GM18517 (cell line): ENCODE results near the gene SCFD2.
"Not testable (repeated sequence)": the region's sequence is repeated elsewhere in the genome, so short reads cannot be mapped to it uniquely, and the experiment has no call there.

Source experiments
- ATAC-seq: cut with Tn5 transposase; IDR thresholded peaks from one replicate; pipeline ENCODE4 v1.9.1; 2021; ENCODE audit warnings: mild to moderate bottlenecking, moderate library complexity; ENCODE audit not compliant: unreplicated experiment

SCFD2 gene

GRCh38 chr4:53194727-53195126, 171.1 kb downstream of the SCFD2 start:
- ATAC-seq: no peak

- ATAC-seq: no peak
Measured at GRCh38 chr4:53193111-53193510, 172.8 kb downstream of the SCFD2 start.

- ATAC-seq: no peak
Measured at GRCh38 chr4:53192496-53192895, 173.4 kb downstream of the SCFD2 start.

GRCh38 chr4:53191997-53192396, 173.9 kb downstream of the SCFD2 start:
- ATAC-seq: no peak

GRCh38 chr4:53189011-53189410, 176.8 kb downstream of the SCFD2 start:
- ATAC-seq: no peak

GRCh38 chr4:53186714-53187358, 179.0 kb downstream of the SCFD2 start:
- ATAC-seq: no peak

- ATAC-seq: no peak
Measured at GRCh38 chr4:53185869-53186585, 179.8 kb downstream of the SCFD2 start.

GRCh38 chr4:53183754-53184153, 182.1 kb downstream of the SCFD2 start:
- ATAC-seq: no peak

- not testable (repeated sequence) for ATAC-seq
Measured at GRCh38 chr4:53177751-53178150, 188.1 kb downstream of the SCFD2 start.

- no peak for ATAC-seq
Measured at GRCh38 chr4:53175640-53176039, 190.2 kb downstream of the SCFD2 start.

GRCh38 chr4:53174823-53175222, 191.0 kb downstream of the SCFD2 start:
- no peak for ATAC-seq

- no peak for ATAC-seq
Measured at GRCh38 chr4:53173576-53173975, 192.3 kb downstream of the SCFD2 start.

- ATAC-seq: no peak
Measured at GRCh38 chr4:53171797-53172196, 194.1 kb downstream of the SCFD2 start.

- ATAC-seq: no peak
Measured at GRCh38 chr4:53169695-53170617, 195.9 kb downstream of the SCFD2 start.

- no peak for ATAC-seq
Measured at GRCh38 chr4:53168228-53168627, 197.6 kb downstream of the SCFD2 start.

- no peak for ATAC-seq
Measured at GRCh38 chr4:53162969-53163368, 202.9 kb downstream of the SCFD2 start.

GRCh38 chr4:53161787-53162433, 204.0 kb downstream of the SCFD2 start:
- no peak for ATAC-seq

GRCh38 chr4:53161051-53161786, 204.6 kb downstream of the SCFD2 start:
- ATAC-seq: no peak

- no peak for ATAC-seq
Measured at GRCh38 chr4:53156896-53157295, 209.0 kb downstream of the SCFD2 start.

- no peak for ATAC-seq
Measured at GRCh38 chr4:53152467-53152866, 213.4 kb downstream of the SCFD2 start.

- no peak for ATAC-seq
Measured at GRCh38 chr4:53151489-53151788, 214.4 kb downstream of the SCFD2 start.
